Myometrial cell (primary cell): ENCODE measurements around the gene FAM168A. TPM values are rescaled to one million over a fixed set of nuclear protein-coding genes. Genes with fewer than 3 reads are reported as not detected.

Experiments
- total RNA-seq: library from RNA; depleted of rRNA; stranded (reverse); fragments of >200 nt; gene quantifications from 2 replicates; pipeline ENCODE4 v1.2.3, GENCODE V29; 2015

Gene FAM168A, protein sequence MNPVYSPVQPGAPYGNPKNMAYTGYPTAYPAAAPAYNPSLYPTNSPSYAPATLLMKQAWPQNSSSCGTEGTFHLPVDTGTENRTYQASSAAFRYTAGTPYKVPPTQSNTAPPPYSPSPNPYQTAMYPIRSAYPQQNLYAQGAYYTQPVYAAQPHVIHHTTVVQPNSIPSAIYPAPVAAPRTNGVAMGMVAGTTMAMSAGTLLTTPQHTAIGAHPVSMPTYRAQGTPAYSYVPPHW
- 14.1 and 16.3 TPM in 2 replicates for total RNA-seq

GRCh38 chr11:73597956-73598718 lies at the start of gene FAM168A:
Gene FAM168A (minus strand): TSS chr11:73598112. CDS start chr11:73468474, 129,638 bp downstream.

DNA sequence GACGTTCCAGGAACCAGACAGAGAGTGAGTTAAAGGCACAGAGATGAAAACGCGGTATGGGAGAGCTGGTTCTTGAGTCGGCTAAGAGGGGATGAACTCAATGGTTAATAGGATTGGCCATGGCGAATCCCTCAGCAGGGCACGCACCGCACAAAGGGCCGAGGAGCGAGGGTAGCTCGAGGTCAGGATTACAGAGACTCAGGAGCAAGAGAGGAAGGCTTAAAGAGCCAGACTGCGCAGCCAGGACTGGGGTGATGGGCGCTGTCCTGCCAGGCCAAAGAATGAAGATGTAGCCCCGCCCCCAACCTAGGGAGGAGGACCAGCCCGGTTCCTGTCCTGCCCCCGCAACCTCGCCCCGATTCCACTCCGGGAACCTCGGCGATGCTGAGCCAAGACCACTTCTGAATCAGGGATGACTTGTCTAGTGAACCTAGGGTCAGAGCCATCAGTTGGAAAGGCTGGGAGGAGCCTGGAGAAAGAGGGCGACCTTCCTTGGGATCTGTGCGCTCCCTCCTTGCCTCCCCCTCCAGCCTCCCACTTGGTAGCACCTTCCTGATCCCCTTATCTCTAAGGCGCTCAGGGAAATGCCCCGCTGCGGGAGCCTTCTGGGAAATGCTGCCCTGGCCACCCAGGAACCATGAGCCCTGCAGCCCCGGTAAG lies 48.2 kb upstream of the FAM168A start, which contains the start of gene PLEKHB1:
PLEKHB1 (plus strand) TSS at position 610 of the 660 bp plus-strand sequence; CDS start at position 638, 28 bp downstream.

DNA sequence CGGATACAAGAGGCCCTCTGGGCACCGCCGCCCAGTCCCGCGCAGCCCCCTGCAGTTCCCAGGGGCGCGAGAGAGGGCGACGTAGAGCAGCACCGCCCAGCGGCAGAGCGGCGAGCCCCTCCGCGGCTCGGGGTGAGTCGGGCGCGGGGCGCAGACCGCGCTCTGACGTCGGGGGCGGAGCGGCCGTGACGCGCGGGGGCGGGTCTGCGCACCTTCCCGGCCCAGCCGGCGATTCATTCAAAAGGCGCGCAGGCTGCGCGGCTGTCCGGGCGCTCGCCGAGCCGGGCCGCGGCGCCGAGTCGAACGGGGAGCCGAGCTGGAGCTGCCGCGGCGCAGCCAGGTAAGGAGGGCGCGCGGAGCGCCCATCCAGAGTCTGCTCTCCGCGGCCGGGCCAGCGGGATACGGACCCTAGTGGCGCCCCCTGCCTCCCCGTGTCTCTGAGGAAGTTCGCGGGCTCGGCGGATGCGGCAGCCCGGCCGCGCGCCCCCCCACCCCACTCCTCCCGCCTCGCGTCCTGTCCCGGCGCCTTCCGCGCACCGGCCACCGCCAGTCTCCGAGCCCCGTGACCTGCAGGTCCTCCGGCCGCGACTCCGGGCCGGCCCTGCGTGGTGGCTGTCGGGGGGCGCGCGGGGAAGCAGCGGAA lies 221.6 kb downstream of the FAM168A start, which contains the start of gene RELT:
RELT (plus strand) TSS at position 240 of the 643 bp plus-strand sequence. CDS start 12,738 bp downstream, outside the sequence.

Other genes starting within 250 kb of the FAM168A start
- 3.2 and 4.1 TPM in 2 replicates for gene RELT, start 221.7 kb downstream of the FAM168A start, total RNA-seq
- not detected in 2 replicates for gene PLEKHB1, start 48.5 kb upstream of the FAM168A start, total RNA-seq
- gene RAB6A, start 163.0 kb upstream of the FAM168A start, total RNA-seq: 83.6 and 106 TPM in 2 replicates
- gene MRPL48, start 189.8 kb upstream of the FAM168A start, total RNA-seq: 19.6 and 30.1 TPM in 2 replicates